Measurements from ENCODE around the gene RBBP4. TPM values are rescaled to one million over a fixed set of nuclear protein-coding genes. Genes with fewer than 3 reads are reported as not detected.
A peak's percentile ranks its signal among the peaks of the same experiment; 100 is the strongest.

The RBBP4 gene
- total and polyA plus RNA-seq, 2 of the 13 experiments (the other 11 are each of a cell fraction or from before 2014, with no cell fraction given): 64.4 to 166 TPM

- TF ChIP-seq CEBPZ (IDR thresholded peaks at IDR 0.05; ENCODE audit: low read length) (no peak), ZBTB40 (IDR thresholded peaks at IDR 0.05) (no peak), ZBTB40 (CRISPR knock-in tag; IDR thresholded peaks at IDR 0.05) (peak; percentile 89), USF2 (IDR thresholded peaks at IDR 0.05; ENCODE audit: low read depth, low read length) (peak; percentile 75), USF2 (CRISPR knock-in tag; IDR thresholded peaks at IDR 0.05; ENCODE audit: borderline replicate concordance) (peak; percentile 92), KLF13 (CRISPR knock-in tag; IDR thresholded peaks at IDR 0.05) (no peak), NCOA1 (CRISPR knock-in tag; IDR thresholded peaks at IDR 0.05) (peak; percentile 81), THAP9 (CRISPR knock-in tag; IDR thresholded peaks at IDR 0.05; ENCODE audit: borderline replicate concordance) (peak; percentile 49; the same call in 1 of the 2 replicates), ATF3 (CRISPR knock-in tag; IDR thresholded peaks at IDR 0.05) (0 out of 2 replicates have a peak, but pooled peaks have one; percentile 47), ZBTB1 (CRISPR knock-in tag; IDR thresholded peaks at IDR 0.05; ENCODE audit: borderline replicate concordance) (no peak)
Measured at GRCh38 chr1:32650752-32651460, at the start of gene RBBP4 (continued).
